Chondrocyte (in vitro differentiated cells): ENCODE data around the gene KLC1. TPM values are rescaled to one million over a fixed set of nuclear protein-coding genes. Genes with fewer than 3 reads are reported as not detected.

Experiments
- DNase-seq: peaks from one replicate; pipeline ENCODE4 v3.0.0; 2021; ENCODE audit warnings: mixed read lengths, low spot score
- H3K27ac Mint-ChIP-seq: one replicate; pipeline ENCODE4 v1.8.0; 2021; ENCODE audit warnings: mild to moderate bottlenecking, moderate library complexity, mixed read lengths; ENCODE audit not compliant: unreplicated experiment
- H3K27me3 Mint-ChIP-seq: 2 replicates; pipeline ENCODE4 v1.8.0; 2021; ENCODE audit warnings: low read depth, mixed read lengths
- H3K36me3 Mint-ChIP-seq: 2 replicates; pipeline ENCODE4 v1.8.0; 2021; ENCODE audit warnings: low read depth, mixed read lengths
- H3K4me1 Mint-ChIP-seq: 2 replicates; pipeline ENCODE4 v1.8.0; 2021; ENCODE audit warnings: low read depth, mild to moderate bottlenecking, mixed read lengths
- H3K4me3 Mint-ChIP-seq: one replicate; pipeline ENCODE4 v1.8.0; 2021; ENCODE audit warnings: mild to moderate bottlenecking, moderate library complexity, mixed read lengths; ENCODE audit not compliant: unreplicated experiment
- H3K9me3 Mint-ChIP-seq: 2 replicates; pipeline ENCODE4 v1.8.0; 2021; ENCODE audit warnings: low read depth, mixed read lengths
- total RNA-seq: library from RNA; stranded (reverse); gene quantifications from 3 replicates; pipeline ENCODE4 v1.2.1, GENCODE V29; 2021
- TF ChIP-seq, protein P1 (sequence below): fragments of 200-600 bp; sonication (generic); IDR thresholded peaks from 2 replicates; pipeline ENCODE4 v1.5.0; 2021; ENCODE audit warnings: antibody characterized with exemption, mild to moderate bottlenecking, moderate library complexity

Gene KLC1
- total RNA-seq, 1 donor from 2014 or later: 190 TPM

DNA sequence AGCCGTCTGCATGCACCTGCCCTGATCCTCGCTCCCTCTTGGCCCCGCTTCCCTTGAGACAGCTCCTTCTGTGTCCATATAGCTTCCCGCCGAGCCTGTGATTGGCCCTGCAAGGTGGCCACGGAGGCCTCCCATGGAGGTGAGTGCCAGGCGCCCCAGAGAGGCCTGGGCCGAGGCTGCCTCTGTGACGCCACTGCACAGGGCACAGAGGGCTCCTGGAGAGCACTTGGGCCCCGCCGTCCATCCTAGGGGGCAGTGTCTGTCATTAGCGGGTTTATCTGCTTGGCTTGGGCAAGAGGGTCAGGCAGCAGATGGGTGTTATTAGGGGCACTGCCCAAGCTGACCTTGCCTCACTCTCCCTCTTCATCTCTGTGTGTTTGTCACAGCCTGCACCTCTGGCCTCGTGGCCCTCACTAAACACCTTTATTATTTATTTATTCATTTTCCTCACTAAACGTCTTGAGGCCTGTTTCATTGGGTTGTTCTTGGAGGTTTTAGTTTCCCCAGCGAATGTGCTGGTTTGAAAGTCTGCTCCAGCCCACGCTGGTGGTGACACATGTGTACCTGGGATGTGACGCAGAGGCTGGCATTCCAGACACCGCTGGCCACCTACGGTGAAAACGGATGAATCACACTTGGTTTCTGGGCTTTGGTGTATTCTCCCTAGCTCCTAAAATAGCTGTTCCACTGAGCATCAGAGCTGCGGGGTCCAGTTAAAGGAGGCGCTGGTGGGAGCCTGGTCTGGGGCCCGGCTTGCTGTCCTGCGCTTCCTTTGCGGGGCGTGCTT, 92.5 kb downstream of the KLC1 start:
- H3K4me1 Mint-ChIP-seq: peaks cover 75% of the 10 kb centered on the region
- DNase-seq: no peak
- H3K4me3 Mint-ChIP-seq: peak overlapping the region; percentile 28
- peaks cover 2% of the 10 kb centered on the region for H3K36me3 Mint-ChIP-seq
- no peaks in the 10 kb centered on the region for H3K9me3 Mint-ChIP-seq
- TF ChIP-seq, protein P1, sequence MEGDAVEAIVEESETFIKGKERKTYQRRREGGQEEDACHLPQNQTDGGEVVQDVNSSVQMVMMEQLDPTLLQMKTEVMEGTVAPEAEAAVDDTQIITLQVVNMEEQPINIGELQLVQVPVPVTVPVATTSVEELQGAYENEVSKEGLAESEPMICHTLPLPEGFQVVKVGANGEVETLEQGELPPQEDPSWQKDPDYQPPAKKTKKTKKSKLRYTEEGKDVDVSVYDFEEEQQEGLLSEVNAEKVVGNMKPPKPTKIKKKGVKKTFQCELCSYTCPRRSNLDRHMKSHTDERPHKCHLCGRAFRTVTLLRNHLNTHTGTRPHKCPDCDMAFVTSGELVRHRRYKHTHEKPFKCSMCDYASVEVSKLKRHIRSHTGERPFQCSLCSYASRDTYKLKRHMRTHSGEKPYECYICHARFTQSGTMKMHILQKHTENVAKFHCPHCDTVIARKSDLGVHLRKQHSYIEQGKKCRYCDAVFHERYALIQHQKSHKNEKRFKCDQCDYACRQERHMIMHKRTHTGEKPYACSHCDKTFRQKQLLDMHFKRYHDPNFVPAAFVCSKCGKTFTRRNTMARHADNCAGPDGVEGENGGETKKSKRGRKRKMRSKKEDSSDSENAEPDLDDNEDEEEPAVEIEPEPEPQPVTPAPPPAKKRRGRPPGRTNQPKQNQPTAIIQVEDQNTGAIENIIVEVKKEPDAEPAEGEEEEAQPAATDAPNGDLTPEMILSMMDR: no peak
- H3K27ac Mint-ChIP-seq: peak overlapping the region; percentile 96
- H3K27me3 Mint-ChIP-seq: no peaks in the 10 kb centered on the region

DNA sequence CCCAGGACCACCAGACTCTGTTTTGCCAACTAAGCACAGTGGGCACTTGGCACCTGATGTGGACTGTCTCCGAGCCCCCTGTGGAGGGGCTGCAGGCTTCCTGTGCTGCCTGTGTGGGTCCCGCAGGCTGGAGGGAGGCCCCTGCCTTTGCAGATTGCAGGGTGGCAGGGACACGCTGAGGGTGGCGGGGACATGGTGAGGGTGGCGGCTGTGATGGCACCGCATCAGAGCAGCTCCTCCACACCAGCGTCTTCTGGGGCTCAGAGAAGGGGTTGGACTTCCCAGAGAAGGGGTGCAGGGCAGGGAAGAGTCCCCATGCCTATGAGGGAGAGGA, 94.7 kb downstream of the KLC1 start:
- Mint-ChIP-seq H3K4me3 (no peak overlapping the region), H3K27ac (peak overlapping the region; percentile 95), H3K36me3 (peaks cover 5% of the 10 kb centered on the region), H3K4me1 (peaks cover 54% of the 10 kb centered on the region), H3K27me3 (no peaks in the 10 kb centered on the region), H3K9me3 (no peaks in the 10 kb centered on the region)
- DNase-seq: no peak
- TF ChIP-seq, protein P1: no peak

DNA sequence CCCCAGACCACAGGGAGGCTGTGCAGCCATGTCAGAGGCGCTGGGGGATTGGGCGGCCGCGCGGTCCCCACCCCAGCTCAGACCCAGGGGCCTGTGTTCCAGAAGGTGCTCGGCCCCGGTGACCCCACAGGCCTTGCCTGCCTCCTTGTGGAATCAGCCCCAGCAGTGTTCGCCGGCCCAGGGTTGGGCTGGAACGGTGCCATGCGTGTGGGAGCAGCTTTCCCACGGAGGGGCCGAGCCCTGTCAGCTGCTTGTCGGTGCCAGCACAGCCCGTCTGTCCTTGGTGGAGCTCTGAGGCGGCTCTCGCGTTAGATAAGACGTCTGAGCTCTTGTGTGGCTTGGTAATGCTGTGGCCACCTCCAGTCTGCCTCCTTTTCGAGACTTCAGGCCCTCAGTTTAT, 95.1 kb downstream of the KLC1 start:
- no peak for DNase-seq
- Mint-ChIP-seq H3K4me1 (peaks cover 51% of the 10 kb centered on the region), H3K4me3 (no peak overlapping the region), H3K36me3 (peaks cover 8% of the 10 kb centered on the region), H3K9me3 (no peaks in the 10 kb centered on the region), H3K27ac (peak overlapping the region; percentile 95), H3K27me3 (no peaks in the 10 kb centered on the region)
- TF ChIP-seq, protein P1: peak; percentile 40

DNA sequence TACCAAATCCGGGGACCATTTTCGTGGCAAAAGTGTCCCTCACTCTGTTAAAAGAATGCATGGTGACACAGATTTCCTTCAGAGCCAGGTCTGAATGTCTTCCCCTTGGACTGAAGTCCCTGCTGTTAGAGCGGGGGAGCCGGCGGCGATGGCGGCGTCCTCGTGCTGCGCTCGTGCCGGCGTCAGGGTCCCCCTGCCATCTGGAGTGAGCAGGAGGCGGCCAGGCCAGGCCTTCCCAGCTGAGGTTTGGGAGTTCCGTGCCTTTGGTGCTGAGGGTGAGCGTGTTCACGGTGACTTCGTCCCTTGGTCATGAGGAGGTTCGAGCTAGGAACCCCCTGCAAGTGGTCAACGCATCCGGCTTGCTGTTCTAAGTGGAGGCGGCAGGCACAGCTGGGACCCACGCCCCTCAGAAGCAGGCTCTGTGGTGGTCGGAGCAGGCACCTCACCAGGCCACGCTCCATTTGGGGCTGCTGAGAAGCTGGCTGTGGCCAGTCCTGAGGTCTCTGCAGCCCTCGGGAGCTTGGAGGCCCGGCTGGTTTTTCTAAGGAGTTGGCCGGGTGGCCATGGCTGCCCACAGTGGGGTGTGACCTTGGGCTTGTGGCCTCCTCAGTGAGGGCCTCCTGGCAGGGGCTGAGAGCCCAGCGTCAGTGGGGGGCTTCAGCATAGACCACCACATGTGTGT, 96.1 kb downstream of the KLC1 start:
- peaks cover 14% of the 10 kb centered on the region for H3K36me3 Mint-ChIP-seq
- no peak overlapping the region for H3K4me3 Mint-ChIP-seq
- TF ChIP-seq, protein P1: no peak
- no peak for DNase-seq
- H3K4me1 Mint-ChIP-seq: peaks cover 43% of the 10 kb centered on the region
- no peaks in the 10 kb centered on the region for H3K9me3 Mint-ChIP-seq
- peak overlapping the region; percentile 95 for H3K27ac Mint-ChIP-seq
- no peaks in the 10 kb centered on the region for H3K27me3 Mint-ChIP-seq

DNA sequence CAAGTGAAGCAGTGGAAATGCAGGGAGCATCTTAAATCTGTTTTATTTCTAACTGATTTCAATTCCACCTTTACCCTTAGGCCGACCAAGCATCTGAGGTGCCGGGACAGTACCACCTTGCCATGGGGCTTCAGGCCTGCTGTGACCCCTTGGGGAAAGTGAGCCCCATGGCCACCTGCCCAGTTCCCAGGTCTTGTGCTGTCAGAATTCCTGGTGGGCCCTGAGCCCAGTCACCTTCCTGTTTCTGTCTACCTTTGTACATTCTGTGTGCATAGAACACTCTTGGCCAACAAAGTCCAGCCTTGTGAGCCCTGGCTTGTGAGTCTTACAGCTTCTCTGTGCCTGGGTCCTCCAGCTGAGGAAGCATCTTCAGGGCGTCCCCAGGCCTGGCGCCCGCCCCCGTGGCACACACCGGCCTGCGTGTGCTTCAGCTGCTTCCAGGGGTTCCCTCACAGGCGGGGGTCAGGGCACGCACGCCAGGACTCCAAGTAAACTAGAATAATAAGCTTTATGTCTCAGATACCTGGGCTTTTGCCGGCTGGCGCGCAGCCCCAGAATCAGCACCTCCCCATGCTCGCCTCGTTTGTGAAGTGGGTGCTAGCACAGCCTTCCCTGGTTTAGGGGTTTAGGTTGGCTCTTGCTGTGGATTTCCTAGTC, 96.9 kb downstream of the KLC1 start:
- H3K4me1 Mint-ChIP-seq: peaks cover 41% of the 10 kb centered on the region
- peak overlapping the region; percentile 49 for H3K27ac Mint-ChIP-seq
- TF ChIP-seq, protein P1: no peak
- no peak for DNase-seq
- peaks cover 14% of the 10 kb centered on the region for H3K36me3 Mint-ChIP-seq
- H3K4me3 Mint-ChIP-seq: no peak overlapping the region
- no peaks in the 10 kb centered on the region for H3K9me3 Mint-ChIP-seq
- H3K27me3 Mint-ChIP-seq: no peaks in the 10 kb centered on the region
